ENCODE data around the gene SCFD2. TPM values are rescaled to one million over a fixed set of nuclear protein-coding genes. Genes with fewer than 3 reads are reported as not detected.
A peak's percentile ranks its signal among the peaks of the same experiment; 100 is the strongest.

Gene SCFD2
- total and polyA plus RNA-seq, 10 of the 15 experiments (the other 5 are each of a cell fraction or from before 2014, with no cell fraction given), result 4.8 to 37.6 (median 24.9) TPM

GRCh38 chr4:53004497-53005148 lies 361.2 kb downstream of the SCFD2 start (continued):
- TF ChIP-seq BCL3 (IDR thresholded peaks at IDR 0.05; ENCODE audit: borderline replicate concordance, insufficient read depth, low read depth, low read length, poor library complexity, severe bottlenecking) (no peak), RB1 (IDR thresholded peaks at IDR 0.05; ENCODE audit: borderline replicate concordance) (no peak), POLR2AphosphoS5 (IDR thresholded peaks at IDR 0.05; ENCODE audit: low read length) (no peak), PKNOX1 (IDR thresholded peaks at IDR 0.05) (peak; percentile 10; the same call in 1 of the 2 replicates), RBBP5 (conservative IDR thresholded peaks at IDR 0.05) (no peak), DPF2 (IDR thresholded peaks at IDR 0.05) (no peak), NFIC (IDR thresholded peaks at IDR 0.05; ENCODE audit: low read depth, low read length) (no peak), CBX3 (IDR thresholded peaks at IDR 0.05; ENCODE audit: borderline replicate concordance, low read depth) (no peak), FOXM1 (IDR thresholded peaks at IDR 0.05; ENCODE audit: low read depth, low read length) (no peak)

- Histone ChIP-seq H3K27me3 (replicated peaks in 1 of 2; ENCODE audit: control insufficient read depth in 2 of 2, insufficient read depth in 2 of 2, low read length in 1 of 2) (no peaks in the 10 kb centered on the region), H3K9ac (ENCODE audit: control insufficient read depth, insufficient read depth, low read length) (no peak overlapping the region), H3K9me3 (replicated peaks; ENCODE audit: control insufficient read depth, insufficient read depth, low read length) (no peaks in the 10 kb centered on the region; the same call in 1 of the 3 replicates), H2AFZ (ENCODE audit: control insufficient read depth, low read depth, low read length) (no peak overlapping the region), H3K36me3 (ENCODE audit: control insufficient read depth in 2 of 2, insufficient read depth in 2 of 2, low read length in 1 of 2) (no peaks in the 10 kb centered on the region), H3K4me2 (ENCODE audit: control insufficient read depth, insufficient read depth) (peak overlapping the region; percentile 9; the same call in 1 of the 2 replicates), H4K20me1 (ENCODE audit: control insufficient read depth, insufficient read depth) (no peaks in the 10 kb centered on the region), H3K27ac (ENCODE audit: control insufficient read depth, insufficient read depth) (peak overlapping the region; percentile 14), H3K4me1 (ENCODE audit: control insufficient read depth, insufficient read depth, low read length) (peaks cover 22% of the 10 kb centered on the region), H3K79me2 (ENCODE audit: control insufficient read depth, insufficient read depth, low read length) (no peaks in the 10 kb centered on the region), H3K4me3 (no peak overlapping the region)
- RAD21 ChIA-PET (ENCODE audit: unreplicated experiment), result interaction anchor here (0.9 kb wide), 1 partner anchor 12 kb away, joined by 3 read pairs; no protein-coding TSS in a partner anchor
- CTCF ChIA-PET, result interaction anchor here (1.8 to 2.8 kb wide), 2 partner anchors 11 to 12 kb away, joined by 6 to 11 read pairs; no protein-coding TSS in a partner anchor
- 86% methylated on average over 3 of the region's 3 CpGs for WGBS (ENCODE audit: insufficient coverage, insufficient replicate concordance, low lambda C conversion rate, missing lambda C conversion rate)
- POLR2A ChIA-PET, result no interaction called here
- SMC1A ChIA-PET (ENCODE audit: uncharacterized antibody, unreplicated experiment), result interaction anchor here (1.6 to 2.1 kb wide), 2 partner anchors 9 to 11 kb away, joined by 6 to 7 read pairs; no protein-coding TSS in a partner anchor
- no TSS peak for BruUV-seq (replicated peaks)
- in situ Hi-C loops (cut with MboI) (no loop called here), intact Hi-C loops (cut with micrococcal nuclease; ENCODE audit: unreplicated experiment) (no loop called here)
- peak; percentile 61 for ATAC-seq
- TF ChIP-seq FOXK2 (IDR thresholded peaks at IDR 0.05), result no peak
- TF ChIP-seq RUNX3 (IDR thresholded peaks at IDR 0.05; ENCODE audit: low read length), result peak; percentile 71
- TF ChIP-seq MTA2 (IDR thresholded peaks at IDR 0.05; ENCODE audit: low read depth), result no peak
- no peak for TF ChIP-seq NR2C2 (IDR thresholded peaks at IDR 0.05; ENCODE audit: borderline replicate concordance, control insufficient read depth, insufficient read length, low read depth)
- no peak for TF ChIP-seq SUZ12 (IDR thresholded peaks at IDR 0.05; ENCODE audit: unreplicated experiment)
- no peak for TF ChIP-seq MAX (IDR thresholded peaks at IDR 0.05; ENCODE audit: low read depth, low read length)
- no peak for DNase-seq (ENCODE audit: low read depth, low spot score)
- FAIRE-seq, result no peak
Observed at GRCh38 chr4:53003959-53004358, 361.9 kb downstream of the SCFD2 start.
